A673 (cell line): ENCODE data around the gene FARP1.

ENCODE experiments used
- EZH2 ChIP-seq: fragments of 200-600 bp; sonication (generic); IDR thresholded peaks from 2 replicates; pipeline ENCODE4 v1.6.1; 2017; ENCODE audit warnings: borderline replicate concordance, low read depth, mild to moderate bottlenecking, mixed read lengths, antibody characterized with exemption, low read length; ENCODE audit not compliant: poor library complexity, severe bottlenecking
- TF ChIP-seq, protein P1 (sequence below): fragments of 300-800, 200-600 bp; sonication (generic); conservative IDR thresholded peaks from 2 replicates; pipeline ENCODE4 v1.5.1; 2017; ENCODE audit warnings: low read depth, mild to moderate bottlenecking, antibody characterized with exemption, low read length, moderate library complexity, mixed read lengths

DNA sequence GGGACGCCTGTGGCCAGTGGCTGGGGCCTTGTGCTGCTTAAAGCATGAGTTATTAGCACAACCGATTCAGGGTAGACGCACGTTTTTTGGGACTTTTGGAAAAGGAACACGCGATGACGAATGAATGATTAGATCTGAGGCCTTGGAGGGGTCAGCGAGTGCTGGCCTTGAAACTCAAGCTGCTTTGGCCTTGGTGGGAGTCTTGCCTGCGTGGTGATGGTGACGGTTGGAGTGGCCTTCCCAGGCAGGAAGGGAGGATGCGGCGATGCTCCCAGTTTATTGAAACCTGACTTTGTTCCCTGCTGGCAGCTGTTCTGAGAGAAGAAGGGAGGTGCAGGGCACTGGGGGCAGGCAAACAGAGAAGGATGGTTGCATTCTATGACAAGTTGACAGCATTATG lies 97.2 kb downstream of the FARP1 start:
- no peak for TF ChIP-seq EZH2
- TF ChIP-seq, protein P1, sequence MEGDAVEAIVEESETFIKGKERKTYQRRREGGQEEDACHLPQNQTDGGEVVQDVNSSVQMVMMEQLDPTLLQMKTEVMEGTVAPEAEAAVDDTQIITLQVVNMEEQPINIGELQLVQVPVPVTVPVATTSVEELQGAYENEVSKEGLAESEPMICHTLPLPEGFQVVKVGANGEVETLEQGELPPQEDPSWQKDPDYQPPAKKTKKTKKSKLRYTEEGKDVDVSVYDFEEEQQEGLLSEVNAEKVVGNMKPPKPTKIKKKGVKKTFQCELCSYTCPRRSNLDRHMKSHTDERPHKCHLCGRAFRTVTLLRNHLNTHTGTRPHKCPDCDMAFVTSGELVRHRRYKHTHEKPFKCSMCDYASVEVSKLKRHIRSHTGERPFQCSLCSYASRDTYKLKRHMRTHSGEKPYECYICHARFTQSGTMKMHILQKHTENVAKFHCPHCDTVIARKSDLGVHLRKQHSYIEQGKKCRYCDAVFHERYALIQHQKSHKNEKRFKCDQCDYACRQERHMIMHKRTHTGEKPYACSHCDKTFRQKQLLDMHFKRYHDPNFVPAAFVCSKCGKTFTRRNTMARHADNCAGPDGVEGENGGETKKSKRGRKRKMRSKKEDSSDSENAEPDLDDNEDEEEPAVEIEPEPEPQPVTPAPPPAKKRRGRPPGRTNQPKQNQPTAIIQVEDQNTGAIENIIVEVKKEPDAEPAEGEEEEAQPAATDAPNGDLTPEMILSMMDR = no peak
